Measurements from ENCODE around the gene CD200R1L. TPM values are rescaled to one million over a fixed set of nuclear protein-coding genes. Genes with fewer than 3 reads are reported as not detected.

The CD200R1L gene
- total RNA-seq (not detected), polyA plus RNA-seq (ENCODE audit: insufficient read length in 6 of 6) (not detected)
- long read RNA-seq, donor 1: 0 reads
- long read RNA-seq, donor 2: 0 reads
- long read RNA-seq, donor 3: 0 reads
- long read RNA-seq, donor 4: 0 reads
- long read RNA-seq, donor 5: 0 reads
- long read RNA-seq, donor 6: 0 reads
- long read RNA-seq, donor 7: 0 reads
- long read RNA-seq, donor 8: 0 reads
- long read RNA-seq, donor 9: 0 reads
- long read RNA-seq, donor 10: 0 reads
- long read RNA-seq, donor 11: 0 reads
- long read RNA-seq, donor 12: 0 reads

DNA sequence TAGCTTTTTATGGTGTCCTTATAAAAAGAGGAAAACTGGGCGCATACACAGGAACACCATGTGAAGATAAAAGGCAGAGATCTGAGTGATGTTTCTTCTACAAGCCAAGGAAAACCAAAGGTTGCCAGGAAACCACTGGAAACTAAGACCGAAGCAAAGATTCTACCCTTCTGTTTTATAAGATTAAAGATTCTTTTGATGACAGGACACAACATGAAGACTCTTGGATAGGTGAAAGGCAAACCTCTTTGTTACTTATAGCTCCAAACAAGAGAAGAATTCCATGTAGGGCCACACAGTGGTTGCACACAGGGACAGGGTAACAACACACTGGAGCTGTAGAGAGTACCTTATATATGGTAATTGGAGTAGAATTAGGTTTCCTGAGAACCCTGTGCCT lies at the start of gene CD200R1L:
TSS of gene CD200R1L (minus strand) at position 101 of the 400 bp plus-strand sequence. CDS start 17,497 bp downstream, outside the sequence.
- H3K9me3 ChIP-seq: peaks cover 0 to 24% of the 10 kb centered on the region in 2 donors
- H3K4me3 ChIP-seq: no peak within 1 kb of the TSS
- H3K4me1 ChIP-seq: no peaks in the 10 kb centered on the region
- ATAC-seq (no peak), DNase-seq (no peak)
- TF ChIP-seq, protein P1, sequence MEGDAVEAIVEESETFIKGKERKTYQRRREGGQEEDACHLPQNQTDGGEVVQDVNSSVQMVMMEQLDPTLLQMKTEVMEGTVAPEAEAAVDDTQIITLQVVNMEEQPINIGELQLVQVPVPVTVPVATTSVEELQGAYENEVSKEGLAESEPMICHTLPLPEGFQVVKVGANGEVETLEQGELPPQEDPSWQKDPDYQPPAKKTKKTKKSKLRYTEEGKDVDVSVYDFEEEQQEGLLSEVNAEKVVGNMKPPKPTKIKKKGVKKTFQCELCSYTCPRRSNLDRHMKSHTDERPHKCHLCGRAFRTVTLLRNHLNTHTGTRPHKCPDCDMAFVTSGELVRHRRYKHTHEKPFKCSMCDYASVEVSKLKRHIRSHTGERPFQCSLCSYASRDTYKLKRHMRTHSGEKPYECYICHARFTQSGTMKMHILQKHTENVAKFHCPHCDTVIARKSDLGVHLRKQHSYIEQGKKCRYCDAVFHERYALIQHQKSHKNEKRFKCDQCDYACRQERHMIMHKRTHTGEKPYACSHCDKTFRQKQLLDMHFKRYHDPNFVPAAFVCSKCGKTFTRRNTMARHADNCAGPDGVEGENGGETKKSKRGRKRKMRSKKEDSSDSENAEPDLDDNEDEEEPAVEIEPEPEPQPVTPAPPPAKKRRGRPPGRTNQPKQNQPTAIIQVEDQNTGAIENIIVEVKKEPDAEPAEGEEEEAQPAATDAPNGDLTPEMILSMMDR (IDR thresholded peaks at IDR 0.05): no peak
- intact Hi-C loops (cut with DNase I): no loop called here
- H3K27ac ChIP-seq: no peak within 1 kb of the TSS
- no peaks in the 10 kb centered on the region for H3K27me3 ChIP-seq
- no peaks in the 10 kb centered on the region for H3K36me3 ChIP-seq

DNA sequence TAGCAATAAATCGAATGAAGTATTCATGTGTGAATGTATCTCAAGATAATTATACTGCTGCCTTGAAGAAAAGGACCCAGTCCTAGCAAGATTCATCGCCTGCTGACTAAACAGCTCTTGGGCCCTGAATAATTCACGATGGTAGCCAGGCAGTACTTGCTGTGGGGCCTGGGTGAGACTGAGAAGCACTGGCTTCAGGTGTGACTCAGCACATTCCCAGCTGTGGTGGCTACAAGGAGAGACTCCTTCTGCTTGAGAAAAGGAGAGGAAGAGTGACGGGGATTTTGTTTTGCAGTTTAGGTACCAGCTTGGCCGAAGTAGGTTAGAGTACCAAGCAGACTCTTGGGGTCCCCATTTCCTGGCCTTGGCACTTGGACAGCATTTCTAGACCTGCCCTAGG lies 47.6 kb upstream of the CD200R1L start:
- Histone ChIP-seq H3K36me3 (no peaks in the 10 kb centered on the region), H3K4me3 (no peak overlapping the region), H3K9me3 (no peaks in the 10 kb centered on the region), H3K27ac (no peak overlapping the region), H3K27me3 (peaks cover 0 to 6% of the 10 kb centered on the region in 2 donors), H3K4me1 (no peaks in the 10 kb centered on the region)
- intact Hi-C loops (cut with DNase I): no loop called here
- TF ChIP-seq, protein P1 (IDR thresholded peaks at IDR 0.05): no peak
- ATAC-seq (peak; percentile 36), DNase-seq (no peak)

DNA sequence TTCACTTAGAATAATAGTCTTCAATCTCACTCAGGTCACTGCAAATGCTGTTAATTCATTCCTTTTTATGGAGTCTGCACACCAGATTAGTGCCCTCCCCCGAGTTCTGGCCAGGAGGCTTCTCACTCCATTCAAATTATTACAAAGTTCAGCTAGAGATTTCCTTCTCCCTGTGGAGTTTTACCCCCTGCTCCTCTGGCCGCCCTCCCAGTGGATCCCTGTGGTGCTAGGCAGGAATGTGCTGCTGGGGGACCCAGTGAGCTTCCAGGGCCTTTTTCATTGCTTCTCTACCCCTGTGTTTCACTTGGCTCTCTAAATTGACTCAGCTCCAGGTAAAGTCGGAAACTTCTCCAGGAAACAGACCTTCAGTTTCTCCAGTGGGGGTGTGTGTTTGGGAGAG lies 42.7 kb upstream of the CD200R1L start:
- no peak overlapping the region for H3K27ac ChIP-seq
- H3K36me3 ChIP-seq: no peaks in the 10 kb centered on the region
- no peaks in the 10 kb centered on the region for H3K9me3 ChIP-seq
- peaks cover 0 to 6% of the 10 kb centered on the region in 2 donors for H3K27me3 ChIP-seq
- TF ChIP-seq, protein P1 (IDR thresholded peaks at IDR 0.05): no peak
- intact Hi-C loops (cut with DNase I): no loop called here
- DNase-seq (no peak), ATAC-seq (no peak)
- H3K4me1 ChIP-seq: no peaks in the 10 kb centered on the region
- H3K4me3 ChIP-seq: no peak overlapping the region

DNA sequence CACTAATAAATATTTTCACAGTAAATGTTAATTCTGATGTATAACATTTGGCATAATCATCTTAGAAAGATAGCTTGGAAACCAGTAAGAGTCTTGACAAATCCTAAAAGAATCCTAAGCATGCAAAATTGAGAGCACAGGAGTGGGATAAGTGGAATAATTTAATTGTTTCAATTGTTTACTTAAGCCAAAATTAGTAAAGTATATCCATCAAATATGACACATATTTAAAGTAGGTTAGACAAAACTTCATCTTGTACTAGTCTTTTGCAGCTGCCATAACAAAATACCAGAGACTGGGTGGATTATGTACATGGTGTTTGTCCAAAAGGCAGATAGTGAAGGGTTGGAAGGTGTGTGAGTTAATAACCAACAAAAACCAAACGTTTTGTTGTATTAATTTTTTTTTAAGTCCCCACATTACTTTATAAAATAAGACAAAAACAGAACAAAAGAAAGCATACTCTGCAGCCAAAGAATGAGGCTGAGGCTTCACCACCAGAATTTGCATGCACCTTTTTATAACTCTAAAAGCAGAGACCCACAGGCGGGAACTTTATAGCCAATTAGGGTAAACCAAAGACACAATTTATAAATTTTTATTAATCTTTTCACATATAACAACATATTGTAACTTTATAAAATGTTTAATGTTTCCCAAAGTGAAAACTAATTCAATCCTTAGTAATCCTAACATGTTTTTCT lies 41.9 kb upstream of the CD200R1L start:
- Histone ChIP-seq H3K4me3 (no peak overlapping the region), H3K27me3 (peaks cover 0 to 6% of the 10 kb centered on the region in 2 donors), H3K27ac (no peak overlapping the region), H3K9me3 (no peaks in the 10 kb centered on the region), H3K36me3 (no peaks in the 10 kb centered on the region), H3K4me1 (no peaks in the 10 kb centered on the region)
- intact Hi-C loops (cut with DNase I): no loop called here
- DNase-seq (no peak), ATAC-seq (no peak)
- TF ChIP-seq, protein P1 (IDR thresholded peaks at IDR 0.05): no peak

DNA sequence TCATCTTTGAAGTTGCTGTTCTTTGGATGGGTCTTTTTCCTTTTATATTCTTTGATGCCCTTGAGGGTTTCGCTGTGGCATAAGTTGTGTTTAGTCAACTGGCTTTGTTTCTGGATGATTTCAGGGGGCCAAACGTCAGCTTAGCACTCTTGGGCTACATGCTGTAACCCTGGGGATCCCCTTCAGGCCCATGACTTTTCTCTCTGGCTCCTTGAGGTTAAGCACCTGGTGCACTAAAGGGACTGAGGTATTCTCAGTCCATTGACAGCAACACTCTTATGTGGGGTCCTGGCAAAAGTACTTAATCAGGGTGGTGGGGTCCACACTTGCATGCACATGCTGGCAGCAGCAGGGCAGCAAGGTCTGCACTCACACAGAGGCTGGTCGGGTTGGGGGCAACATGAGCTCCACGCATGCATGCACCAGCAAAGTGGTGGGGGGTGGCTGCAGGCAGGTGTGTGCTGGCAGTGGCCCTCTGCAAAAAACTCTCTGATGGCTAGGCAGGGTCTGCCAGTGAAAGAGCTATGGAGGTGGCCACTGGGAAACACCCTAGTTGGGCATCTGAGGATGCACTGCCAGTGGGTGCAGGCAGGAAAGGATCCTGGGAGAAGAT lies 38.1 kb upstream of the CD200R1L start:
- H3K9me3 ChIP-seq: no peaks in the 10 kb centered on the region
- ATAC-seq (no peak), DNase-seq (no peak)
- no peaks in the 10 kb centered on the region for H3K4me1 ChIP-seq
- no peak overlapping the region for H3K27ac ChIP-seq
- intact Hi-C loops (cut with DNase I): no loop called here
- TF ChIP-seq, protein P1 (IDR thresholded peaks at IDR 0.05): no peak
- no peak overlapping the region for H3K4me3 ChIP-seq
- no peaks in the 10 kb centered on the region for H3K36me3 ChIP-seq
- peaks cover 0 to 4% of the 10 kb centered on the region in 2 donors for H3K27me3 ChIP-seq

Data from left lung (tissue), 14 donors.